HG03280 (cell line): Measurements from ENCODE around the gene MAGI2.

Source experiments
- ATAC-seq: cut with Tn5 transposase; IDR thresholded peaks from one replicate; pipeline ENCODE4 v1.9.1; 2021; ENCODE audit warnings: mild to moderate bottlenecking, moderate library complexity; ENCODE audit not compliant: unreplicated experiment

Gene MAGI2

GRCh38 chr7:78172933-78173591 lies 1280.4 kb downstream of the MAGI2 start:
- ATAC-seq, result no peak

GRCh38 chr7:78172267-78172757 lies 1281.2 kb downstream of the MAGI2 start:
- no peak for ATAC-seq

GRCh38 chr7:78171398-78171797 lies 1282.1 kb downstream of the MAGI2 start:
- no peak for ATAC-seq

GRCh38 chr7:78170815-78171214 lies 1282.7 kb downstream of the MAGI2 start:
- no peak for ATAC-seq

GRCh38 chr7:78169992-78170391 lies 1283.5 kb downstream of the MAGI2 start:
- ATAC-seq, result no peak

GRCh38 chr7:78168865-78169264 lies 1284.6 kb downstream of the MAGI2 start:
- no peak for ATAC-seq

GRCh38 chr7:78167860-78168259 lies 1285.6 kb downstream of the MAGI2 start:
- no peak for ATAC-seq

- ATAC-seq, result no peak
These were observed 1287.6 kb downstream of the MAGI2 start for GRCh38 chr7:78165854-78166253.

GRCh38 chr7:78165454-78165853 lies 1288.0 kb downstream of the MAGI2 start:
- ATAC-seq, result no peak

GRCh38 chr7:78164459-78164858 lies 1289.0 kb downstream of the MAGI2 start:
- no peak for ATAC-seq

- no peak for ATAC-seq
These were observed 1291.7 kb downstream of the MAGI2 start for GRCh38 chr7:78161781-78162180.

- ATAC-seq, result no peak
These were observed 1293.9 kb downstream of the MAGI2 start for GRCh38 chr7:78159545-78159944.

GRCh38 chr7:78153285-78153684 lies 1300.2 kb downstream of the MAGI2 start:
- no peak for ATAC-seq

- no peak for ATAC-seq
These were observed 1302.2 kb downstream of the MAGI2 start for GRCh38 chr7:78151229-78151628.

- ATAC-seq, result no peak
These were observed 1303.7 kb downstream of the MAGI2 start for GRCh38 chr7:78149787-78150186.

- ATAC-seq, result no peak
These were observed 1305.1 kb downstream of the MAGI2 start for GRCh38 chr7:78148166-78148894.

- ATAC-seq, result no peak
These were observed 1306.9 kb downstream of the MAGI2 start for GRCh38 chr7:78146546-78146945.

GRCh38 chr7:78143661-78144060 lies 1309.8 kb downstream of the MAGI2 start:
- no peak for ATAC-seq

GRCh38 chr7:78141522-78142281 lies 1311.8 kb downstream of the MAGI2 start:
- ATAC-seq, result no peak

GRCh38 chr7:78140109-78140508 lies 1313.4 kb downstream of the MAGI2 start:
- no peak for ATAC-seq

- ATAC-seq, result no peak
These were observed 1314.1 kb downstream of the MAGI2 start for GRCh38 chr7:78139335-78139734.

GRCh38 chr7:78134774-78135173 lies 1318.7 kb downstream of the MAGI2 start:
- ATAC-seq, result no peak
